B cell (primary cell): ENCODE data around the gene DYNLRB2. TPM values are rescaled to one million over a fixed set of nuclear protein-coding genes. Genes with fewer than 3 reads are reported as not detected.

ENCODE experiments used
- ATAC-seq: fragments of 200-7000 bp; cut with Tn5 transposase; one replicate; pipeline ENCODE4 v1.10.0; 2021; ENCODE audit warnings: low read depth, mild to moderate bottlenecking, moderate number of reproducible peaks, moderate library complexity
- CTCF ChIA-PET: fragments of 350-600 bp; sonication (Branson Sonifier 250); formaldehyde crosslinking; loops from one replicate; lab custom pipeline; 2021; ENCODE audit warnings: antibody characterized with exemption, inconsistent platforms; lab: Charles Lee
- POLR2A ChIA-PET: fragments of 350-600 bp; sonication (Branson Sonifier 250); formaldehyde crosslinking; loops from one replicate; lab custom pipeline; 2021; ENCODE audit warnings: antibody characterized with exemption; lab: Charles Lee
- DNase-seq: peaks from one replicate; pipeline ENCODE4 v3.0.0; 2013
- H2AFZ ChIP-seq: 2 replicates; pipeline ENCODE4 v1.6.1; 2012; ENCODE audit warnings: mild to moderate bottlenecking, low read depth, low read length; ENCODE audit not compliant: insufficient read depth, poor library complexity, severe bottlenecking
- H3K27ac ChIP-seq, 2 donors: 1 replicate in 1 of 2; 2 replicates in 1 of 2; pipeline ENCODE4 v1.5.1; 2012 to 2013; ENCODE audit warnings: low read length in 2 of 2, mild to moderate bottlenecking in 2 of 2, moderate library complexity in 1 of 2
- H3K27me3 ChIP-seq, 4 experiments: fragments of 200-600 bp in 1 of 4; sonication (generic) in 1 of 4; replicated peaks in 1 of 4; 1 replicate in 2 of 4; 2 replicates in 2 of 4; pipeline versions ENCODE4 v1.6.1 to v1.7.0; 2013 to 2016; ENCODE audit warnings: low read length in 3 of 4, mild to moderate bottlenecking in 2 of 4, mixed read lengths in 1 of 4, moderate library complexity in 1 of 4; ENCODE audit not compliant: insufficient read depth in 4 of 4, control insufficient read depth in 3 of 4; ENCODE audit errors: control extremely low read depth in 1 of 4
- H3K36me3 ChIP-seq, 2 experiments: replicated peaks in 1 of 2; 1 replicate in 1 of 2; 2 replicates in 1 of 2; pipeline versions ENCODE4 v1.6.1 to v1.7.1; 2013; ENCODE audit warnings: low read length in 1 of 2; ENCODE audit not compliant: insufficient read depth in 2 of 2, control insufficient read depth in 1 of 2; ENCODE audit errors: control extremely low read depth in 1 of 2, extremely low read depth in 1 of 2
- H3K4me1 ChIP-seq, 2 donors: fragments of 200-600 bp in 1 of 2; sonication (generic) in 1 of 2; 1 replicate in 1 of 2; 2 replicates in 1 of 2; pipeline versions ENCODE4 v1.5.1 to v1.6.1; 2013 to 2017; ENCODE audit warnings: low read length in 2 of 2; ENCODE audit not compliant: control insufficient read depth in 2 of 2, insufficient read depth in 2 of 2
- H3K4me2 ChIP-seq: replicated peaks from 2 replicates; pipeline ENCODE3; 2012; ENCODE audit warnings: mild to moderate bottlenecking, low read depth, low read length; ENCODE audit not compliant: poor library complexity, severe bottlenecking
- H3K4me3 ChIP-seq, 5 experiments: fragments of 200-600 bp in 1 of 5; sonication (generic) in 1 of 5; 1 replicate in 3 of 5; 2 replicates in 2 of 5; pipeline versions ENCODE4 v1.5.1 to v1.7.0; 2011 to 2016; ENCODE audit warnings: low read length in 4 of 5, mild to moderate bottlenecking in 4 of 5, low read depth in 2 of 5, control low read depth in 1 of 5, moderate library complexity in 1 of 5; ENCODE audit not compliant: insufficient read depth in 1 of 5; ENCODE audit errors: control extremely low read depth in 1 of 5, extremely low read depth in 1 of 5
- H3K79me2 ChIP-seq: fragments of 200-600 bp; sonication (generic); one replicate; pipeline ENCODE4 v1.6.0; 2016; ENCODE audit warnings: low read length; ENCODE audit not compliant: control insufficient read depth, insufficient read depth
- H3K9ac ChIP-seq: fragments of 200-600 bp; sonication (generic); 2 replicates; pipeline ENCODE4 v1.6.1; 2017; ENCODE audit warnings: mild to moderate bottlenecking, low read length, moderate library complexity
- H3K9me3 ChIP-seq, 3 donors: one replicate each; pipeline versions ENCODE4 v1.6.1 to v1.7.1; 2013; ENCODE audit warnings: low read length in 2 of 3; ENCODE audit not compliant: control insufficient read depth in 2 of 3, insufficient read depth in 1 of 3; ENCODE audit errors: control extremely low read depth in 1 of 3
- H4K20me1 ChIP-seq: 2 replicates; pipeline ENCODE4 v1.6.0; 2012; ENCODE audit warnings: mild to moderate bottlenecking, low read length; ENCODE audit not compliant: insufficient read depth, control insufficient read depth, poor library complexity, severe bottlenecking
- H3K27ac Mint-ChIP-seq: one replicate; pipeline ENCODE4 v1.8.0; 2021; ENCODE audit warnings: mixed read lengths
- H3K27me3 Mint-ChIP-seq: one replicate; pipeline ENCODE4 v1.8.0; 2021; ENCODE audit warnings: mixed read lengths
- H3K4me1 Mint-ChIP-seq: one replicate; pipeline ENCODE4 v1.8.0; 2021; ENCODE audit warnings: mixed read lengths
- H3K4me3 Mint-ChIP-seq: one replicate; pipeline ENCODE4 v1.8.0; 2021; ENCODE audit warnings: mixed read lengths
- H3K9me3 Mint-ChIP-seq: one replicate; pipeline ENCODE4 v1.8.0; 2022; ENCODE audit warnings: mixed read lengths; ENCODE audit not compliant: insufficient read depth
- CTCF ChIP-seq: fragments of 200-600 bp; IDR thresholded peaks from one replicate; pipeline ENCODE4 v1.8.0; 2022; ENCODE audit warnings: antibody characterized with exemption, mild to moderate bottlenecking
- EZH2 ChIP-seq: IDR thresholded peaks from 2 replicates; pipeline ENCODE4 v1.6.1; 2012; ENCODE audit warnings: borderline replicate concordance, low read depth, mild to moderate bottlenecking, moderate library complexity, low read length; ENCODE audit not compliant: insufficient read depth, poor library complexity, severe bottlenecking
- WGBS: methylation state at CpG from one replicate; pipeline ENCODE4 v1.1.5; 2013; ENCODE audit warnings: missing lambda C conversion rate; ENCODE audit not compliant: insufficient coverage; 5-methylcytosine and 5-hydroxymethylcytosine counted together
- intact Hi-C: fragments of 100-400 bp; cut with micrococcal nuclease; formaldehyde crosslinking; loops from one replicate; pipeline ENCODE4 v1.10.0; 2022
- polyA plus RNA-seq: library from polyadenylated mRNA; depleted of rRNA; stranded (reverse); fragments of >200 nt; gene quantifications from 2 replicates; pipeline ENCODE4 v1.2.3, GENCODE V29; 2012
- total RNA-seq, 2 donors: library from RNA; stranded (reverse); fragments of 120-200 nt in 1 of 2; gene quantifications; 1 replicate in 1 of 2; 2 replicates in 1 of 2; pipeline versions ENCODE4 v1.2.3 to v1.2.4, GENCODE V29; 2013 to 2022

Gene DYNLRB2
- total and polyA plus RNA-seq, 2 donors (not counting 1 experiment from before 2014, with no cell fraction given), result not detected

- Histone ChIP-seq H4K20me1 (no peaks in the 10 kb centered on the region), H3K4me2 (no peak overlapping the region), H3K4me3 (no peak overlapping the region), H3K4me1 (no peaks in the 10 kb centered on the region), H2AFZ (no peak overlapping the region), H3K27me3 (no peaks in the 10 kb centered on the region), H3K9me3 (no peaks in the 10 kb centered on the region), H3K79me2 (no peaks in the 10 kb centered on the region), H3K27ac (no peak overlapping the region), H3K36me3 (no peaks in the 10 kb centered on the region), H3K9ac (no peak overlapping the region)
- WGBS, result no CpG with 5 or more reads among the region's 2 CpGs
- Mint-ChIP-seq H3K9me3 (no peaks in the 10 kb centered on the region), H3K27ac (no peak overlapping the region), H3K27me3 (peaks cover 4% of the 10 kb centered on the region), H3K4me3 (no peak overlapping the region), H3K4me1 (no peaks in the 10 kb centered on the region)
- ChIA-PET POLR2A (no interaction called here), CTCF (no interaction called here)
- ATAC-seq (no peak), DNase-seq (no peak)
- intact Hi-C loops, result no loop called here
- TF ChIP-seq CTCF (no peak), EZH2 (no peak)
Measured at GRCh38 chr16:80547145-80547544, 6.4 kb downstream of the DYNLRB2 start.

- H3K9ac ChIP-seq, result no peak overlapping the region
- H2AFZ ChIP-seq, result no peak overlapping the region
- intact Hi-C loops, result no loop called here
- peaks cover 4% of the 10 kb centered on the region for H3K27me3 Mint-ChIP-seq
- TF ChIP-seq EZH2 (no peak), CTCF (no peak)
- ChIA-PET POLR2A (no interaction called here), CTCF (no interaction called here)
- ATAC-seq, result no peak
- DNase-seq, result no peak
- no peak overlapping the region for H3K27ac Mint-ChIP-seq
- no peaks in the 10 kb centered on the region for H3K9me3 Mint-ChIP-seq
- H3K79me2 ChIP-seq, result no peaks in the 10 kb centered on the region
- no peak overlapping the region for H3K27ac ChIP-seq
- no peaks in the 10 kb centered on the region for H4K20me1 ChIP-seq
- H3K4me1 Mint-ChIP-seq, result no peaks in the 10 kb centered on the region
- H3K9me3 ChIP-seq, result no peaks in the 10 kb centered on the region
- H3K4me3 Mint-ChIP-seq, result no peak overlapping the region
- no peak overlapping the region for H3K4me2 ChIP-seq
- H3K36me3 ChIP-seq, result no peaks in the 10 kb centered on the region
- 100% methylated on average over 3 of the region's 5 CpGs for WGBS
- no peak overlapping the region for H3K4me3 ChIP-seq
- no peaks in the 10 kb centered on the region for H3K27me3 ChIP-seq
- H3K4me1 ChIP-seq, result no peaks in the 10 kb centered on the region
Measured at GRCh38 chr16:80552277-80552676, 11.5 kb downstream of the DYNLRB2 start.
